GM12864 (cell line): ENCODE results near the gene RETREG2.
A peak's percentile ranks its signal among the peaks of the same experiment; 100 is the strongest.

Experiments
- DNase-seq: peaks from one replicate; pipeline ENCODE4 v3.0.0-alpha.2; 2011; ENCODE audit warnings: low read depth
- H3K4me3 ChIP-seq: 2 replicates; pipeline ENCODE4 v1.5.1; 2011; ENCODE audit warnings: mild to moderate bottlenecking, low read depth, low read length, control low read depth
- TF ChIP-seq, protein P1 (sequence below): IDR thresholded peaks from 2 replicates; pipeline ENCODE4 v1.5.1; 2011; ENCODE audit warnings: low read depth, mild to moderate bottlenecking, moderate library complexity, low read length, control low read depth, inconsistent platforms; ENCODE audit errors: missing control alignments

The RETREG2 gene

DNA sequence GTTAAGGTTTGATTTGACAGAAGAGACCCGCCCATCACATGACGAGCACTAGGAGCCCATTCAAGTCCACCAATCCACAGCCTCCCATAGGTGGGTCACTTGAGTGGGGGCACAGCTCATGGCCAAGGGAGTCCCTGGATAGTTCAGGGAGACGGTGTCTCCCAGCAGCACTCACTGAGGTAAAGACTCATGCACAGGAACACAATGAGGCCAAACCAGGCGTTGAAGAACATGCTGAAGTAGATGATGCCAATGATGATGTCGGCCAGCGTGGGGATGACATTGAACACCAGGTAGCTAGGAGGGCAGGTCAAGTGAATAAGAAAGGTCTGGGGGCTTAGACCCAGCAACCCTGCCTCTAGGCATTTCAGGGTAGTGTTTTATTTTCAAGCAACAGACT, 36.7 kb downstream of the RETREG2 start:
- no peak overlapping the region for H3K4me3 ChIP-seq
- TF ChIP-seq, protein P1, sequence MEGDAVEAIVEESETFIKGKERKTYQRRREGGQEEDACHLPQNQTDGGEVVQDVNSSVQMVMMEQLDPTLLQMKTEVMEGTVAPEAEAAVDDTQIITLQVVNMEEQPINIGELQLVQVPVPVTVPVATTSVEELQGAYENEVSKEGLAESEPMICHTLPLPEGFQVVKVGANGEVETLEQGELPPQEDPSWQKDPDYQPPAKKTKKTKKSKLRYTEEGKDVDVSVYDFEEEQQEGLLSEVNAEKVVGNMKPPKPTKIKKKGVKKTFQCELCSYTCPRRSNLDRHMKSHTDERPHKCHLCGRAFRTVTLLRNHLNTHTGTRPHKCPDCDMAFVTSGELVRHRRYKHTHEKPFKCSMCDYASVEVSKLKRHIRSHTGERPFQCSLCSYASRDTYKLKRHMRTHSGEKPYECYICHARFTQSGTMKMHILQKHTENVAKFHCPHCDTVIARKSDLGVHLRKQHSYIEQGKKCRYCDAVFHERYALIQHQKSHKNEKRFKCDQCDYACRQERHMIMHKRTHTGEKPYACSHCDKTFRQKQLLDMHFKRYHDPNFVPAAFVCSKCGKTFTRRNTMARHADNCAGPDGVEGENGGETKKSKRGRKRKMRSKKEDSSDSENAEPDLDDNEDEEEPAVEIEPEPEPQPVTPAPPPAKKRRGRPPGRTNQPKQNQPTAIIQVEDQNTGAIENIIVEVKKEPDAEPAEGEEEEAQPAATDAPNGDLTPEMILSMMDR, result no peak
- no peak for DNase-seq

DNA sequence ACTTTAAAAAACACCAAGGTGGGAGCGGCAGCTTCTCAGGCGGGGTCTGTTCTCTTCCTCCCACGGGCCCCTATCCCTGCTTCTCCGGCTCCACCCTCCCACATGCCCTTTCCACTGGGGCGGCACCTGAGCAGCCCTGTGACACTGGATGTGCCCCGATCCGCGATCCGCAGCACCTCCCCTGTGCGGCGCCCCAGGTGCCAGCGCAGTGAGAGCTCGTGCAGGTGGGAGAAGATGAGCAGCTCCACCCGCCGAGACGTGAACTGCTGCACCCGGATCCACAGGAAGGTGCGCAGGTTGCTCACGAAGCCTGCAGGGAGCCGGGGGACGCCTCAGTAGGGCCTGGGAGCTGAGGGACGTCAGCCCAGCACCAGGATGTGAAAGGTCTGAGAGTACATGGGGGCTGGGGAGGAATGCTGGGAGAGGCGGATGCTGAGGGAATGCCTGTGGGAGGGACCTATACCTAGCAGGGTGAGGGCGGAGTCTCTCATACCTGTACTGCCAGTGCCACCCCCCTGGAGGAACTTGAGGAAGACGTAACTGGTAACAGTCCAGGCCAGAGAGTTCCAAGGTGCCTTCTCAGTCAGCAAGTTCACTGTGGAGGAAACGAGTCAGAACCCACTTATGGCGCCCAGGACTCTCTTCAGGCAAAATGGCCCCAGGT, 37.9 kb downstream of the RETREG2 start:
- TF ChIP-seq, protein P1, result no peak
- H3K4me3 ChIP-seq, result no peak overlapping the region
- DNase-seq, result no peak

DNA sequence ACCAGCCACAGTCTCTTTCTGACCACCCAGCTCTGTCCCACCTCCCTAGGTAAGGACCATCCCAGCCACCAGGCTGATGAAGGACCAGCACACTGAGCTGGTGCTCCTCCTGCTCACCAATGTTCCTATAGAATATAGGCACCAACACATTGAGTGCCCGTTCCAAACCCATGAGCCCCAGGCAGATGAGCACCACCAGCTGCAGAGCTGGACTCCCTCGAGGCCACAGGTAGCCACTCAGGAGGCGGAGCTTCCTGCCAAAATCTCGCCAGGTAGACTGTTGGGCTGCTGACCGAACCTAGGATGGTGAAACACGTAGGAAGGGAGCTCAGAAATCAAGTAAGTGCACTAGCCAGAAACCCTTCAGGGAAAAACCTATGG, 38.5 kb downstream of the RETREG2 start:
- H3K4me3 ChIP-seq, result no peak overlapping the region
- no peak for DNase-seq
- TF ChIP-seq, protein P1, result no peak

DNA sequence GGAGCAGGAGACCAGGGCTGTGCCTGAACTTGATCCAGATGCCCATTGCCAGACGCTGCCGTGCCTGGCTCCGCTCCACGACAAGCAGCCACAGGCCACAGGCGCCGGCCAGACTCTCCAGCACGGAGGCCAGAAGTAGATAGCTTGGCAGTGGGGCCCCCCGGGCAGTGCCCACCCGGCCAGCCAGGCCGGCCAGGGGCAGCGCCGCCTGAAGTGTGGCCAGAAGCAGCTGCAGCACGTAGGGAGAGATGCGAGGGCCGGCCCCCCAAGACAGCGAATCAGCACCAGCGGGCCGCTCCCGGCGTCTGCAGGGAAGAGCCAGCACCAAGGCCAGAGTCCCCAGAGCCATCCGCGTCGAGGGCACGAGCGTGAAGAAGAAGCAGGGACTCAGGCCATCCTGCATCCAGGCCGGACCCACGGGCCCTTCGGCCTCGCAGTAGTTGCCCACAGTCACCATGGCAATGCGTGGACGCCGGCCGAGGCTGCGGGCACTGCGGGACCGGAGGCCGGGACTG, 40.2 kb downstream of the RETREG2 start:
- TF ChIP-seq, protein P1, result no peak
- DNase-seq, result no peak
- H3K4me3 ChIP-seq, result peak overlapping the region; percentile 86

DNA sequence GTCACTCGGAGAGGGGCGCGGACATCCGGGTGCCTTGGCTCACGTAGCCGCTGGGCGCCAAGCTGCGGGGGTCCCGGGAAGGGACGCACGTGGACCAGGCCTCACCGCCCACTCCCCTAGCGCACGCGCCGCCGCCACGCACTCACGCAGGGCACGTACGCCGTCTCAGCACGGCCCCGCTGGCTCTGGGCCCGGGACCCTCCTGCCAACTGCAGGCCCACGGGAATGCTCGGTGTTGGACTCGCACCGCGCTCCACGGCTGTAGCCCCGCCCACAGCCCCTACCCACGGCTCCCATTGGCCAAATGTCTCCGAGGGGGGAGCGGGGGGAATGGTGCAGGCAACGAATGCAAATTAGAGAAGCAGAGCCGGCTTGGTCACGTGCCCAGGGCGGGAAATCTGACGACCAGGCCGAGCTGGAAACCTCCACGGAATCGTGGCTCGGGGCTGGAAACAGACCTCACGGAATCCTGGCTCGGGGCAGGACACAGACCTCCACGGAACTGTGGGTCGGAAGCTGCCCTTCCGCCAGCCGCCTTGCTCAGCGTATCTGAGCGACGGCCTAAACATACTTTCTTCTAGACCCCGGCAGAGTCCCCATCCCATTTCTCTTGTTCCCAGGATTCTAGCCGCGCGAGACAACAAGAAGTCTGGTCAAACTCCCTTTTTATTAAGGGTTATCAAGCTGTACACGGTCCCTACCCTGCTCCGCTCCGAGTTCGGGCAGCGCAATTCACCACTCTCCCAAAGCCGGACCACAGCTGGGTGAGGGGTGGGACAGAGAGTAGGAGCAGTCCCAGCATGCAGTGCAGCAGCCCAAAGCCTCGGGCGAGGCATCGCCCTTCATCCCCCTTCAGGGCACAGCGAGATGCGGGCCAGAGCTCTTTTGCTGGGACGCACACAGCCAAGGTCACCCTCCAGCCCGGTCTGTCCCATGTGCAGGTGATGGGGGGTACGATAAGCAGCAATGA, 40.9 kb downstream of the RETREG2 start, which contains the start of gene ABCB6:
Gene ABCB6, minus strand, starts transcription at position 227 of the 970 bp plus-strand sequence. CDS start 285 bp downstream, outside the sequence.
- DNase-seq, result peak; percentile 62
- peak within 1 kb of the TSS; percentile 86 for H3K4me3 ChIP-seq
- TF ChIP-seq, protein P1, result no peak

DNA sequence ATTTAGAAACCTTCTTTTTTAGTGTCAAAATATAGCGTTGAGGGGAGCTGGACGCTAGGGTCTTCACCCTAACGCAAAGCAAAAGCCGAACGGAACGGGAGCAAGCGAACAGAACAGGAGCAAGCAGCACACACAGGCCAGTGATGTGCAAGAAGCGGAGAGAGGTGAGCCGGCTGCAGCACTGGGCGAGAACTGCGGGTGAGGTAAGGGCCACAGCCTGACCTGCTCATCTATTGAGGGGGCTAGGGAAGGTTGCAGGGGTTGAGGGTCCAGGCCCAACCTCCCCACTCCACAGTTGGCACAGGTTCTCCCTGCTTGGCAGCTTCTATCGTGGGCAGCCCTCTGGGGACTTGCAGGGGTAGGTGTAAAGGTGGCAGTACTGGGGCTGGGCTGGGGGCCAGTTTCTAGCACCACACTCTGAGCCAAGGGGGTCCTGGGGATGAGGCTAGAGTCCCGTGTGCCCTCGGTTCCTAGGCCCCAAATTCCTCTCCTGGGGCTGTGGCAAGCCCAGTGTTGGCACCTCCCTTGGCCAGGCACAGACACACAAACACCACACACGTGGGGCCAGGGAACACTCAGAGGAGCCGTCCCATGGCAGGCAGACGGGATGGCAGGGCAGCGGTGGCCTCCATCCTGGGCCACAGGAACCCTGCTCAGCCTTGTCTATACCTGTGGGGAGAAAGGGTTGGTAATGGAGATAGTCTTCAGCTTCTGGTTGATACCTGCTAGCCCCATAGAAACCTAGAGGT, 41.9 kb downstream of the RETREG2 start:
- DNase-seq, result no peak
- H3K4me3 ChIP-seq, result no peak overlapping the region
- TF ChIP-seq, protein P1, result no peak
